Thoracic aorta (tissue), 2 donors: ENCODE measurements around the gene PPIB. TPM values are rescaled to one million over a fixed set of nuclear protein-coding genes. Genes with fewer than 3 reads are reported as not detected.
A peak's percentile ranks its signal among the peaks of the same experiment; 100 is the strongest.

Experiments
- ATAC-seq: fragments of 150-250 bp; one replicate; pipeline ENCODE4 v1.8.0; 2017; ENCODE audit warnings: low read depth; ENCODE audit not compliant: insufficient number of reproducible peaks, low FRiP score
- DNase-seq: peaks from one replicate; pipeline ENCODE4 v3.0.0-alpha.2; 2020; ENCODE audit warnings: low spot score
- H3K27ac ChIP-seq, 2 donors: fragments of 200-600 bp; sonication (generic); 1 replicate in 1 of 2; 2 replicates in 1 of 2; pipeline ENCODE4 v1.5.1; 2016; ENCODE audit warnings: mild to moderate bottlenecking in 2 of 2, moderate library complexity in 2 of 2
- H3K27me3 ChIP-seq: fragments of 200-600 bp; sonication (generic); replicated peaks from 2 replicates; pipeline ENCODE4 v1.6.0; 2016; ENCODE audit warnings: mild to moderate bottlenecking; ENCODE audit not compliant: insufficient read depth
- H3K36me3 ChIP-seq: fragments of 200-600 bp; sonication (generic); one replicate; pipeline ENCODE4 v1.5.1; 2016
- H3K4me1 ChIP-seq, 2 donors: fragments of 200-600 bp; sonication (generic); 1 replicate in 1 of 2; 2 replicates in 1 of 2; pipeline versions ENCODE4 v1.5.1 to v1.6.0; 2016; ENCODE audit warnings: low read depth in 2 of 2, mild to moderate bottlenecking in 1 of 2; ENCODE audit not compliant: control insufficient read depth in 1 of 2
- H3K4me3 ChIP-seq: fragments of 200-600 bp; sonication (generic); 2 replicates; pipeline ENCODE4 v1.5.1; 2016; ENCODE audit warnings: mild to moderate bottlenecking
- H3K9me3 ChIP-seq: fragments of 200-600 bp; sonication (generic); 2 replicates; pipeline ENCODE4 v1.5.1; 2016
- total RNA-seq, 2 donors: library from RNA; depleted of rRNA; stranded (reverse); fragments of >200 nt; gene quantifications; one replicate each; pipeline versions ENCODE4 v1.1.0 to v1.2.3, GENCODE V29; 2016
- TF ChIP-seq, protein P1 (sequence below): fragments of 200-600 bp; sonication (generic); IDR thresholded peaks from one replicate; pipeline ENCODE4 v1.5.1; 2019; ENCODE audit warnings: antibody characterized with exemption

PPIB gene
- 100 to 1,000 TPM; 288 to 331 TPM for total RNA-seq

DNA sequence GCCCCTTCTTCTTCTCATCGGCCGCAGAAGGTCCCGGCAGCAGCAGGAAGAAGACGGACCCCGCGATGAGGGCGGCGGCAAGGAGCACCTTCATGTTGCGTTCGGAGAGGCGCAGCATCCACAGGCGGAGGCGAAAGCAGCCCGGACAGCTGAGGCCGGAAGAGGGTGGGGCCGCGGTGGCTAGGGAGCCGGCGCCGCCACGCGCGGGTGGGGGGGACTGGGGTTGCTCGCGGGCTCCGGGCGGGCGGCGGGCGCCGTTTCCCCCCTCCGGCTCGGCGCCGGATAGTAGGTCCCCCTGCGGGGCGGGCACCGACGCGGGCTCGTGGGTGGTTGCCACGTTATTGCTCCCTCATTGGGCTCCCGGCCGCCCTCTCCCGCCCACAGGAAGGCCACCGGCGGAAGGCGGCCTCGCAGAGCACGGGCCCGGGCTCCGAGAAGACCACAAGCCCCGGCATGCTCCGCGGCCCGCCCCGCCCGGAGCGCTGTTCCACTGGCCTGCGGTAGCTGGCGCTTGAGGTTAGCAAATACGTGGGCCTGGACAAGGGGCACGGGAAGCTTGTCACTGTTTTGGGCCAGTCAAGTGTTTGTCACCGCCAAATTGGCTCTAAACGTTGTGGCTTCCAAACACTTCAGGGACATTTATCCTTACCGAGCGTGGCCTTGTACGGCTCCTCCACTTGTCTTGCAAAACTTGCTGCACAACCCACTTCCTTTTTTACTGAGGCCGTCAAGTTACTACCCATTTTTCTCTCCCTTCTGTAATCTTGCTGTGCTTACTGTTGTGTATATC, at the start of gene PPIB:
TSS of gene PPIB (minus strand) at position 154 of the 790 bp plus-strand sequence. CDS start at position 118, 36 bp downstream.
- H3K27me3 ChIP-seq = no peaks in the 10 kb centered on the region
- peaks cover 20 to 36% of the 10 kb centered on the region in 2 donors for H3K4me1 ChIP-seq
- TF ChIP-seq, protein P1, sequence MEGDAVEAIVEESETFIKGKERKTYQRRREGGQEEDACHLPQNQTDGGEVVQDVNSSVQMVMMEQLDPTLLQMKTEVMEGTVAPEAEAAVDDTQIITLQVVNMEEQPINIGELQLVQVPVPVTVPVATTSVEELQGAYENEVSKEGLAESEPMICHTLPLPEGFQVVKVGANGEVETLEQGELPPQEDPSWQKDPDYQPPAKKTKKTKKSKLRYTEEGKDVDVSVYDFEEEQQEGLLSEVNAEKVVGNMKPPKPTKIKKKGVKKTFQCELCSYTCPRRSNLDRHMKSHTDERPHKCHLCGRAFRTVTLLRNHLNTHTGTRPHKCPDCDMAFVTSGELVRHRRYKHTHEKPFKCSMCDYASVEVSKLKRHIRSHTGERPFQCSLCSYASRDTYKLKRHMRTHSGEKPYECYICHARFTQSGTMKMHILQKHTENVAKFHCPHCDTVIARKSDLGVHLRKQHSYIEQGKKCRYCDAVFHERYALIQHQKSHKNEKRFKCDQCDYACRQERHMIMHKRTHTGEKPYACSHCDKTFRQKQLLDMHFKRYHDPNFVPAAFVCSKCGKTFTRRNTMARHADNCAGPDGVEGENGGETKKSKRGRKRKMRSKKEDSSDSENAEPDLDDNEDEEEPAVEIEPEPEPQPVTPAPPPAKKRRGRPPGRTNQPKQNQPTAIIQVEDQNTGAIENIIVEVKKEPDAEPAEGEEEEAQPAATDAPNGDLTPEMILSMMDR = peak; percentile 34
- ATAC-seq = peak; percentile 96
- H3K36me3 ChIP-seq = peaks cover 28% of the 10 kb centered on the region
- peak within 1 kb of the TSS; percentile 88 for H3K27ac ChIP-seq
- DNase-seq = peak; percentile 89
- no peaks in the 10 kb centered on the region for H3K9me3 ChIP-seq
- peak within 1 kb of the TSS; percentile 94 for H3K4me3 ChIP-seq

DNA sequence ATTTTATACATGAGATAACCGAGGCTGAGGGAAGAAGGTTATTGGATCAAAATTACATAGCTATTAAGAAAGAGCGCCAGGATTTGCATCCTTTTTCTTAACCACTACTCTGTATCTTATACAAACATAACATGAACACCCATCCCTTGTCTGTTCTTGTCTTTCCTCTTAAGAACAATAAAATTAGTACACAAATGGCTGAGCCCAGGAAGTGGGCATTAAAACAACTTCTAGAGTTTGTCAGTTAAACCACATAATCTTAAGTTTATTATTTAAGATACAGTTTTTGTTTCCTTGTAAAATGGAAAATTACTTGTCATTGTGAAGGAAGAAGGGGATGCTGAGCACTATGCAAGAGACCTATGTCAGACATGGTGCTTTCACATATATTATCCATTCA, 48.9 kb upstream of the PPIB start:
- Histone ChIP-seq H3K9me3 (no peaks in the 10 kb centered on the region), H3K4me1 (no peaks in the 10 kb centered on the region), H3K27ac (no peak overlapping the region), H3K4me3 (no peak overlapping the region), H3K27me3 (no peaks in the 10 kb centered on the region), H3K36me3 (peaks cover 2% of the 10 kb centered on the region)
- DNase-seq (no peak), ATAC-seq (no peak)
- TF ChIP-seq, protein P1 = no peak

DNA sequence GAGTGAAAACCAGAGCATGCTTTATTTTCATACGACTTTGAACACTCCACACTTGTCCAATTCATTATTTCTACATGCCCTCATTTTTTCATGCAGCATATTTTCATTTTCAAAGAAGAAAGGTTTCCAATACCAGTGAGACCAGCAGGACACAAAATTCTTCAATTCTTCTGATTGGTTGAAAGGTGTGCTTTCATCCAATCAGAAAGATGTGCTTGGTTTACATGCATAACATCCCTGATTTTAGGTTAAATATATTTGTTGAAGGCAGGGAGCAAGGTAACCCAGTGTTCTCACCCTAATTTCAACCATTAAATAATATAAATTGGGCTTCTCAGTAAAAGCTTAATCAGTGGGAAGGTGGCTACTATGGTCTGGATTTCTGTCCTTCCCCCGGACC, 47.5 kb upstream of the PPIB start:
- TF ChIP-seq, protein P1 = no peak
- Histone ChIP-seq H3K27ac (no peak overlapping the region), H3K36me3 (peaks cover 2% of the 10 kb centered on the region), H3K9me3 (no peaks in the 10 kb centered on the region), H3K27me3 (no peaks in the 10 kb centered on the region), H3K4me3 (no peak overlapping the region), H3K4me1 (no peaks in the 10 kb centered on the region)
- DNase-seq = no peak
- ATAC-seq = no peak

DNA sequence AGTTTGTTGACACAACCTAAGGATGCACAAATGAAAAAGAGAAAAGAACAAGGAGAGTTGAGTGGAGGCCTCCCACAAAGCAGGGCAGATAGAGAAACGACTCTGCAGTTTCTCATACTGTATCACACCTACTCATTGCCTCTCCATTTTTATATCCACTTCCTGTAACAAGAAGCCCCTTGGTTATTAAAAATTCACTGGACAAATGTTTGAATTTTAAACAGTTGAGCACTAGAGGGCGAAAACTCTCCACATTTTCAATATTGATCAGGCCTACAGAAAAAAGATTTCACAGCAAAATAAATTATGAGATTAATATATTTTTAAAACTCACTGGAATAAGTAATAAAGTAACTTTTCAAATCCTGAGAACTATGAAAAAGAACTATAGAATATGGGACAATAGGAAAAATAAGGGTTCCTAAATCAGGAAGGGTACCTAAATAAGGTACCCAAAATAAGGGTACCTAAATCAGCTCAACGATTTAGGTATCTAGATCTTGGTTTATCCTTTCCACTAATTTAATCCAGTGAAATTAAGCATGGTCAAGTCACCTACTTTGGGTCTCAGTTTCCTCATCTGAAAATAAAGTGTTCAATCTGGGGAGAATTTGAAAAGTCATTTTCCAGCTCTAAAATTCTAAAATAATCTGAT, 47.0 kb upstream of the PPIB start:
- DNase-seq (no peak), ATAC-seq (no peak)
- no peaks in the 10 kb centered on the region for H3K4me1 ChIP-seq
- H3K27me3 ChIP-seq = no peaks in the 10 kb centered on the region
- no peaks in the 10 kb centered on the region for H3K9me3 ChIP-seq
- TF ChIP-seq, protein P1 = peak; percentile 8
- peaks cover 2% of the 10 kb centered on the region for H3K36me3 ChIP-seq
- no peak overlapping the region for H3K4me3 ChIP-seq
- H3K27ac ChIP-seq = no peak overlapping the region

DNA sequence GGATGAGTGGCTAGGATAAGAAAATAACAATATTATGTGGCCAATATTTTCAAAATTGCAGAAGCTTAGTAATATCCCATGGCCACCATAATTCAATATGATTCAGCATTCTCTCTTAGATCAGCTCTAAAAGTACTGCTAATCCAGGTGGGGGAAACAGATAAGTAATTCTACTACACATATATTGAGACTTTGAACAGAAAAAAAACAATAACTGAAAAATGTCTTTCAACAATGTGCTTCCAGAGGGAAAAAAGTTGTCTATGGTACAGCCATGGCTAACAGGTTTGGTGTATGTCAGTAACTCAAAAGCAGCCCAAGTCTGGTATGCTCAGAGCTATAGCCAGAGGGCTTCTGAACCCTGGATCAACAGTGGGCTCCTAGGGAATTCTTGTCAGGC, 42.4 kb upstream of the PPIB start:
- Histone ChIP-seq H3K4me1 (no peaks in the 10 kb centered on the region), H3K27me3 (no peaks in the 10 kb centered on the region), H3K9me3 (no peaks in the 10 kb centered on the region), H3K27ac (no peak overlapping the region), H3K4me3 (no peak overlapping the region), H3K36me3 (peaks cover 17% of the 10 kb centered on the region)
- TF ChIP-seq, protein P1 = no peak
- no peak for ATAC-seq
- no peak for DNase-seq
